ENCODE measurements around the gene OPRL1. TPM values are rescaled to one million over a fixed set of nuclear protein-coding genes. Genes with fewer than 3 reads are reported as not detected.

Gene OPRL1
- total RNA-seq, 3 donors from 2014 or later, result 0.26 to 0.76 (median 0.39) TPM

- intact Hi-C loops (cut with DNase I, micrococcal nuclease), result no loop called here
- no peak for DNase-seq
These were observed 33.0 kb downstream of the OPRL1 start for GRCh38 chr20:64112691-64113443.

GRCh38 chr20:64113444-64113775 is 33.5 kb downstream of the OPRL1 start:
- H3K4me3 ChIP-seq, result no peak overlapping the region
- no peak for TF ChIP-seq CTCF (IDR thresholded peaks at IDR 0.05)
- ATAC-seq (no peak), DNase-seq (no peak)
- intact Hi-C loops (cut with DNase I, micrococcal nuclease), result no loop called here
- H3K36me3 ChIP-seq (ENCODE audit: low read depth), result no peaks in the 10 kb centered on the region
- H3K4me1 ChIP-seq (ENCODE audit: low read depth), result no peaks in the 10 kb centered on the region
- H3K9me3 ChIP-seq, result no peaks in the 10 kb centered on the region

More at GRCh38 chr20:64112691-64113443, 33.0 kb downstream of the OPRL1 start:
- TF ChIP-seq CTCF (IDR thresholded peaks at IDR 0.05), result no peak
- no peaks in the 10 kb centered on the region for H3K36me3 ChIP-seq (ENCODE audit: low read depth)
- ATAC-seq, result no peak
- H3K4me3 ChIP-seq, result no peak overlapping the region
- H3K9me3 ChIP-seq, result no peaks in the 10 kb centered on the region
- no peaks in the 10 kb centered on the region for H3K4me1 ChIP-seq (ENCODE audit: low read depth)

GRCh38 chr20:64113796-64114355 is 34.0 kb downstream of the OPRL1 start:
- H3K4me3 ChIP-seq, result no peak overlapping the region
- DNase-seq (no peak), ATAC-seq (no peak)
- H3K36me3 ChIP-seq (ENCODE audit: low read depth), result no peaks in the 10 kb centered on the region
- intact Hi-C loops (cut with DNase I, micrococcal nuclease), result no loop called here
- no peaks in the 10 kb centered on the region for H3K9me3 ChIP-seq
- no peak for TF ChIP-seq CTCF (IDR thresholded peaks at IDR 0.05)
- no peaks in the 10 kb centered on the region for H3K4me1 ChIP-seq (ENCODE audit: low read depth)

- no peak for DNase-seq
- intact Hi-C loops (cut with DNase I, micrococcal nuclease), result no loop called here
- H3K9me3 ChIP-seq, result no peaks in the 10 kb centered on the region
- H3K36me3 ChIP-seq (ENCODE audit: low read depth), result no peaks in the 10 kb centered on the region
- H3K4me1 ChIP-seq (ENCODE audit: low read depth), result no peaks in the 10 kb centered on the region
- no peak overlapping the region for H3K4me3 ChIP-seq
- TF ChIP-seq CTCF (IDR thresholded peaks at IDR 0.05), result no peak
- ATAC-seq, result no peak
These were observed 34.6 kb downstream of the OPRL1 start for GRCh38 chr20:64114356-64114971.

- intact Hi-C loops (cut with DNase I, micrococcal nuclease), result no loop called here
- H3K36me3 ChIP-seq (ENCODE audit: low read depth), result no peaks in the 10 kb centered on the region
These were observed 35.5 kb downstream of the OPRL1 start for GRCh38 chr20:64115171-64115911.

More at GRCh38 chr20:64115171-64115911, 35.5 kb downstream of the OPRL1 start:
- no peaks in the 10 kb centered on the region for H3K4me1 ChIP-seq (ENCODE audit: low read depth)
- no peak overlapping the region for H3K4me3 ChIP-seq
- DNase-seq, result no peak
- ATAC-seq, result no peak
- no peak for TF ChIP-seq CTCF (IDR thresholded peaks at IDR 0.05)
- no peaks in the 10 kb centered on the region for H3K9me3 ChIP-seq

Measured in mucosa of descending colon (tissue), 3 donors.